ENCODE data around the gene DCLK1.

Gene DCLK1

DNA sequence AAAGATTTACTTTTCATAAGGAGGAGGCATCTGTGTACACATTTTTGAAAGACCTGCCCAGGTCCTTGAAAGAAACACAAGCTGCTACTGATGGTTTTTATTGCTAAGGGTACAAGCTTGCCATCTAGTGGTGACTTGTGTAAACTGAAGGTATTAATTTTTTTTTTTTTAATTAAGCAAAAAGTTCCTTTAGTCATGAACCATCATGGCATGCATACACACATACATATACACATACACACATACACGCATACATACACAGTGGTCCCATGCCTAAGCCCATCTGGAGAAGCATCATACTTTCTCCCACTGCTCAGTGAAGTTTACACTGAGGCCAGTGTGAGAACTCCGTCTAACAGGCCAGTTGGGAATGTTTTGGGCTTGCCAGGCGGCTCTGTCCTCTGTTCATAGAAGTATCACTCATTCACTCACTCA lies 312.5 kb downstream of the DCLK1 start:
- H2BK120ac ChIP-seq (ENCODE audit: insufficient read depth, low read length, poor library complexity): no peak overlapping the region
- H3K4me3 ChIP-seq (ENCODE audit: low read depth, low read length): no peak overlapping the region
- no peak overlapping the region for H4K8ac ChIP-seq (ENCODE audit: low read depth, low read length)
- H3K4me1 ChIP-seq (ENCODE audit: control insufficient read depth in 1 of 2, insufficient read depth in 2 of 2, low read length in 2 of 2): no peaks in the 10 kb centered on the region
- H2BK5ac ChIP-seq (ENCODE audit: low read depth, low read length, poor library complexity): no peak overlapping the region
- no peak overlapping the region for H4K12ac ChIP-seq (ENCODE audit: low read depth, low read length)
- H3K14ac ChIP-seq (ENCODE audit: low read length): no peak overlapping the region
- no peak overlapping the region for H2BK12ac ChIP-seq (ENCODE audit: low read length)
- DNase-seq: peak in 1 of 2 donors; percentile 63
- H3K9me3 ChIP-seq (ENCODE audit: insufficient read depth, low read depth, low read length): no peaks in the 10 kb centered on the region
- H3K36me3 ChIP-seq (ENCODE audit: control insufficient read depth in 1 of 2, insufficient read depth in 2 of 2, low read length in 2 of 2): no peaks in the 10 kb centered on the region
- no peak overlapping the region for H2AK5ac ChIP-seq (ENCODE audit: low read length)
- no peak overlapping the region for H2AFZ ChIP-seq (ENCODE audit: insufficient read depth, low read length, poor library complexity)
- WGBS (ENCODE audit: extremely low coverage, insufficient coverage, insufficient read length): no CpG with 5 or more reads among the region's 3 CpGs
- H3K4ac ChIP-seq (ENCODE audit: low read depth, low read length): no peak overlapping the region
- H3K79me2 ChIP-seq (ENCODE audit: control insufficient read depth, insufficient read depth, low read length, poor library complexity): no peaks in the 10 kb centered on the region
- H3K23ac ChIP-seq (ENCODE audit: low read length): no peak overlapping the region
- H3K9ac ChIP-seq (ENCODE audit: low read length): no peak overlapping the region
- H3K27ac ChIP-seq (ENCODE audit: low read depth, low read length): no peak overlapping the region
- H4K91ac ChIP-seq (ENCODE audit: low read depth, low read length): no peak overlapping the region
- H3K79me1 ChIP-seq (ENCODE audit: low read length): no peaks in the 10 kb centered on the region
- H3K4me2 ChIP-seq (ENCODE audit: low read length): no peak overlapping the region
- H3K18ac ChIP-seq (ENCODE audit: low read length): no peak overlapping the region
- no peaks in the 10 kb centered on the region for H3K27me3 ChIP-seq (ENCODE audit: insufficient read depth, low read length)

DNA sequence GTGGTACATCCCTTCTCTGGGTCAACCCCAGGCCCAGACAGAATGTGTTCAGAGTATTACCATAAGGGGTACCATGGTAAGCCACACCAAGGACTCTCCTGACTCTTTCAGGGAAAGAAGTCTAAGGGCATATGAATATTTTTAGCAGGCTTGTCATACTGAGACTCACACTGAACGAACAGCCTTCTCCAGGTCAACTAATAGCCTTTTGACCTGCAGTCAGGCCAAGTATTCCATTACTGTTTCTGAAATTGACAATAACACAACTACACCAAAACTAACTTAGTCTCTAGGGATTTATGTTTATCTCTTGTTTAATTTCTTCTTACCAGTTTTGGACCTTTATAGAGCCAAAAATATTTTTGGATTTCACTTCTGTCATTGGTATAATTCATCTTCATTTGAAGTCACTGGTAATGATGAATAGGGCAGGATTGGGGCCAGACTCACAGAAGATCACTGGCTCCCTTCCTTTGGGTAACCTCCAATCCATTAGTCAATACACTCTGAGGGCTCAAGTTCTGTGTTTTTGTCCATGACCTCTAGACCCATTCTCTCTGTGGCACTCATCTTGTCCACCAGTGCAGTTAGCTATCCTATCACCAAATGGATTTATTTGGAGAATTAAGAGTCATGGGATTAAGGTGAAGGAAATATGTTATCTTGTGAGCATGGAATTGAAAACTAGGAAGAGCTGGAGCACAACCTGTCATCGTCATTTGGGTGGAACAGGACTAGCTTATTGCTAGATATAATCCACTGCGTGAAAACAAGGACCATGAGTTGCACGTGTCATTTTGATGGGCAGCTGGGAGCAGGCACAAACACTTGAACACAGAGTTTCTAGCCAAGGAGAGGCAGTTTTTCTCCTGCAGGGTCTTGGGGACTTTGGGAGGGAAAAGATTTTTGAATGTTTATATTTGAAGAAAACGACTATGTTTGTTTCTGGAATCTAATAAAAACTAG lies 313.3 kb downstream of the DCLK1 start:
- Histone ChIP-seq H3K4me2 (ENCODE audit: low read length) (no peak overlapping the region), H3K4me3 (ENCODE audit: low read depth, low read length) (no peak overlapping the region), H3K27me3 (ENCODE audit: insufficient read depth, low read length) (no peaks in the 10 kb centered on the region), H3K27ac (ENCODE audit: low read depth, low read length) (no peak overlapping the region), H3K79me2 (ENCODE audit: control insufficient read depth, insufficient read depth, low read length, poor library complexity) (no peaks in the 10 kb centered on the region), H3K23ac (ENCODE audit: low read length) (no peak overlapping the region), H3K79me1 (ENCODE audit: low read length) (no peaks in the 10 kb centered on the region), H3K18ac (ENCODE audit: low read length) (no peak overlapping the region), H3K9me3 (ENCODE audit: insufficient read depth, low read depth, low read length) (no peaks in the 10 kb centered on the region), H2BK120ac (ENCODE audit: insufficient read depth, low read length, poor library complexity) (no peak overlapping the region), H4K8ac (ENCODE audit: low read depth, low read length) (no peak overlapping the region), H3K9ac (ENCODE audit: low read length) (no peak overlapping the region), H3K4ac (ENCODE audit: low read depth, low read length) (no peak overlapping the region), H3K14ac (ENCODE audit: low read length) (no peak overlapping the region), H3K36me3 (ENCODE audit: control insufficient read depth in 1 of 2, insufficient read depth in 2 of 2, low read length in 2 of 2) (no peaks in the 10 kb centered on the region), H4K91ac (ENCODE audit: low read depth, low read length) (no peak overlapping the region), H2BK5ac (ENCODE audit: low read depth, low read length, poor library complexity) (no peak overlapping the region), H2AFZ (ENCODE audit: insufficient read depth, low read length, poor library complexity) (no peak overlapping the region), H2BK12ac (ENCODE audit: low read length) (no peak overlapping the region), H3K4me1 (ENCODE audit: control insufficient read depth in 1 of 2, insufficient read depth in 2 of 2, low read length in 2 of 2) (no peaks in the 10 kb centered on the region), H2AK5ac (ENCODE audit: low read length) (no peak overlapping the region), H4K12ac (ENCODE audit: low read depth, low read length) (no peak overlapping the region)
- 100% methylated on average over 1 of the region's 5 CpGs for WGBS (ENCODE audit: extremely low coverage, insufficient coverage, insufficient read length)
- no peak for DNase-seq

- H3K36me3 ChIP-seq (ENCODE audit: control insufficient read depth in 1 of 2, insufficient read depth in 2 of 2, low read length in 2 of 2): no peaks in the 10 kb centered on the region
- H3K4me2 ChIP-seq (ENCODE audit: low read length): no peak overlapping the region
- H3K79me1 ChIP-seq (ENCODE audit: low read length): no peaks in the 10 kb centered on the region
- no peaks in the 10 kb centered on the region for H3K27me3 ChIP-seq (ENCODE audit: insufficient read depth, low read length)
- H3K23ac ChIP-seq (ENCODE audit: low read length): no peak overlapping the region
- no peak for DNase-seq
- H3K4me3 ChIP-seq (ENCODE audit: low read depth, low read length): no peak overlapping the region
- no peaks in the 10 kb centered on the region for H3K9me3 ChIP-seq (ENCODE audit: insufficient read depth, low read depth, low read length)
- no peak overlapping the region for H3K4ac ChIP-seq (ENCODE audit: low read depth, low read length)
- H3K18ac ChIP-seq (ENCODE audit: low read length): no peak overlapping the region
- H2BK12ac ChIP-seq (ENCODE audit: low read length): no peak overlapping the region
- no peak overlapping the region for H4K12ac ChIP-seq (ENCODE audit: low read depth, low read length)
- no peak overlapping the region for H3K14ac ChIP-seq (ENCODE audit: low read length)
- H3K79me2 ChIP-seq (ENCODE audit: control insufficient read depth, insufficient read depth, low read length, poor library complexity): no peaks in the 10 kb centered on the region
- H3K4me1 ChIP-seq (ENCODE audit: control insufficient read depth in 1 of 2, insufficient read depth in 2 of 2, low read length in 2 of 2): no peaks in the 10 kb centered on the region
- no peak overlapping the region for H2BK5ac ChIP-seq (ENCODE audit: low read depth, low read length, poor library complexity)
- H3K9ac ChIP-seq (ENCODE audit: low read length): no peak overlapping the region
- H4K8ac ChIP-seq (ENCODE audit: low read depth, low read length): no peak overlapping the region
- H2AFZ ChIP-seq (ENCODE audit: insufficient read depth, low read length, poor library complexity): no peak overlapping the region
- H4K91ac ChIP-seq (ENCODE audit: low read depth, low read length): no peak overlapping the region
- no peak overlapping the region for H2AK5ac ChIP-seq (ENCODE audit: low read length)
- H2BK120ac ChIP-seq (ENCODE audit: insufficient read depth, low read length, poor library complexity): no peak overlapping the region
- H3K27ac ChIP-seq (ENCODE audit: low read depth, low read length): no peak overlapping the region
- WGBS (ENCODE audit: extremely low coverage, insufficient coverage, insufficient read length): no CpG with 5 or more reads among the region's 1 CpG
Observed at GRCh38 chr13:35814605-35815011, 316.6 kb downstream of the DCLK1 start.

DNA sequence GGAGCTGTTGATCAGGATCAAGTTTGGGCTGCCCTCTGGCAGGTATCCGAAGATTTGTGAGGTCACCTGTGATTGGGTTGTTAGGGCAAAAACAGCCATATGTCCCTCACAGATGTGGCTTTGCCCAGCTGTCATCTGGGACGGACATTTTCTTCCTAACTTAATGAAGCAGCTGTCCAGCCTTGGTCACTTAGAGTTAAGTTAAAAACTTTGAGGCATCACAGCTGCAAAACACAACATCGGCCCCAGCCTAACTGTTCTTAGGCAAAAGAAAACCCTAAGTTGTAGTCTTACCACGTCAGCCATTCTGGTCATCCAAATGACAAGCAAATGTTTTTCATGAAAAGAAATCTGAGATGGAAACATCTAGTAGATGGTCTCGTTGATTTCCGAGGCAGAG lies 318.4 kb downstream of the DCLK1 start:
- H3K9ac ChIP-seq (ENCODE audit: low read length): no peak overlapping the region
- no peak overlapping the region for H4K91ac ChIP-seq (ENCODE audit: low read depth, low read length)
- no peak overlapping the region for H2BK12ac ChIP-seq (ENCODE audit: low read length)
- WGBS (ENCODE audit: extremely low coverage, insufficient coverage, insufficient read length): no CpG with 5 or more reads among the region's 6 CpGs
- H3K27me3 ChIP-seq (ENCODE audit: insufficient read depth, low read length): no peaks in the 10 kb centered on the region
- H2BK5ac ChIP-seq (ENCODE audit: low read depth, low read length, poor library complexity): no peak overlapping the region
- no peak overlapping the region for H3K4me2 ChIP-seq (ENCODE audit: low read length)
- H3K4ac ChIP-seq (ENCODE audit: low read depth, low read length): no peak overlapping the region
- no peak overlapping the region for H3K18ac ChIP-seq (ENCODE audit: low read length)
- no peak overlapping the region for H2BK120ac ChIP-seq (ENCODE audit: insufficient read depth, low read length, poor library complexity)
- no peak overlapping the region for H3K23ac ChIP-seq (ENCODE audit: low read length)
- no peak overlapping the region for H3K14ac ChIP-seq (ENCODE audit: low read length)
- no peak overlapping the region for H3K27ac ChIP-seq (ENCODE audit: low read depth, low read length)
- no peak overlapping the region for H2AFZ ChIP-seq (ENCODE audit: insufficient read depth, low read length, poor library complexity)
- no peak overlapping the region for H3K4me3 ChIP-seq (ENCODE audit: low read depth, low read length)
- H2AK5ac ChIP-seq (ENCODE audit: low read length): no peak overlapping the region
- no peaks in the 10 kb centered on the region for H3K4me1 ChIP-seq (ENCODE audit: control insufficient read depth in 1 of 2, insufficient read depth in 2 of 2, low read length in 2 of 2)
- no peak for DNase-seq
- H4K12ac ChIP-seq (ENCODE audit: low read depth, low read length): no peak overlapping the region
- no peak overlapping the region for H4K8ac ChIP-seq (ENCODE audit: low read depth, low read length)
- no peaks in the 10 kb centered on the region for H3K79me1 ChIP-seq (ENCODE audit: low read length)
- no peaks in the 10 kb centered on the region for H3K36me3 ChIP-seq (ENCODE audit: control insufficient read depth in 1 of 2, insufficient read depth in 2 of 2, low read length in 2 of 2)
- no peaks in the 10 kb centered on the region for H3K79me2 ChIP-seq (ENCODE audit: control insufficient read depth, insufficient read depth, low read length, poor library complexity)
- H3K9me3 ChIP-seq (ENCODE audit: insufficient read depth, low read depth, low read length): no peaks in the 10 kb centered on the region

Data from trophoblast cell (in vitro differentiated cells and primary cell).